ENCODE results near the gene PITPNC1.
"Not testable (repeated sequence)": the region's sequence is repeated elsewhere in the genome, so short reads cannot be mapped to it uniquely, and the experiment has no call there.

Gene PITPNC1

DNA sequence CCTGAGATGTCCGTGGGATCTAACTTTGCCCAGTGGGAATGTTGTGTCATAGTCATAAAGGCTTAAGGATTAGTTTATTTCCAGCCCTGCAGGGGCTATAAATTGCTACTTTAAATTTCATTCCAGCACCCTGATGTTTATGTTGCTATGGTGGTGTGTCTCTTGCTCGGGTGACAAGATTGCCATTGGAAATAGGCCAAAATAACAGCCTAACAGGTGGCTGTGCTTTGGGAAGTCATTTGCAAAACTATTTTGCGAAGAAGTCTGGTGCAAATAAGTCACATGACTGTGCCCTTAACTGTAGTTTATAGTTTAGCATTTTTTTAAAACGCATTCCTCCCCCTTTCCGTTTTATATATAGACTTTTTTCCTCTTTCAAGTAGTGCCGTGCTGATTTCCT lies 23.1 kb downstream of the PITPNC1 start:
- no peak for DNase-seq (ENCODE audit: low read depth in 2 of 2)

DNA sequence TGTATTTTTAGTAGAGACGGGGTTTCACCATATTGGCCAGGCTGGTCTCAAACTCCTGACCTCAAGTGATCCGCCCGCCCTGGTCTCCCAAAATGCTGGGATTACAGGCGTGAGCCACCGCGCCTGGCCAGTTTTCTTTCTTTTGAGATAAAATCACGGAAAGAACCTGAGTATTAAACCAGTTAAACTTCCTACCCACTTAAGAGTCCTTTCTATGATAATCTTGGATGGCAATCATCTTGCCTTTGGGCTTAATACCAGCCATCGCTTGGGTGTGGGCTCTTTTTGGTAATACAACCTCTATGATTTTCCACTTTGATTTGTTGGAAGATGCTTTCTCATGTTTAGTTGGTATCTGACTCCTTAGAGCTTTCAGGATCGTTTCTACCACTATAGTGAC lies 24.0 kb downstream of the PITPNC1 start:
- no peak for DNase-seq (ENCODE audit: low read depth in 2 of 2)

DNA sequence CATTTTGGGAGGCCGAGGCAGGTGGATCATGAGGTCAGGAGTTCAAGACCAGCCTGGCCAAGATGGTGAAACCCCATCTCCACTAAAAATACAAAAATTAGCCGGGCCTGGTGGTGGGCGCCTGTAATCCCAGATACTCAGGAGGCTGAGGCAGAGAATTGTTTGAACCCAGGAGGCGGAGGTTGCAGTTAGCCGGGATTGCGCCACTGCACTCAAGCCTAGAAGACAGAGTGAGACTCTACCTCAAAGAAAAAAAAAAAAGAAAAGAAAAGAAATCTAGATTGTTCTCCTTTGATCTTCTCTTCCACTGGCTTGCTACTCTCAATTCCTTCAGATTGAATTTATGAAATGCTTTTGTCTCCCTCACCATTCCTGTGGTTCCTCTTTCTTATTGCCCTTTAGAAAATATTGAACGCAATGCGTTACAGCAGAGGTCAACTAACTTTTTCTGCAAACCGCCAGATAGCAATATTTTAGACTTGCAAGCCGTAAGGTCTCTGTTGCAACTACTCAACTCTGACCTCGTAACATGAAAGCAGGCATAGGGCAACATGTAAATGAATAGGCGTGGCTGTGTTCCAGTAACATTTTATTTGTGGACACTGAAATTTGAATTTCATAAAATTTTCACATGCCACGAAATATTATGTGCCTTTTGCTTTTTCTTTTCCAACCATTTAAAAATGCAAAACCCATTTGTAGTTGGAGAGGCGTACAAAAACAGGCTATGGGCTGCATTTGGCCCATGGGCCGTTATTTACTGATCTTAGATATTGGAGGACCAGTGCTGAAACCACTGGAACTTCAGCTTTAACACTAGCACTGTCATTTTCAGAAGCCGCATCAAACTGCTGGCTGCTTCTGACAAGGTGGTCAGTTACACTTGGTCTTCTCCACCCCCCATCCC lies 24.8 kb downstream of the PITPNC1 start:
- no peak for DNase-seq (ENCODE audit: low read depth in 2 of 2)

DNA sequence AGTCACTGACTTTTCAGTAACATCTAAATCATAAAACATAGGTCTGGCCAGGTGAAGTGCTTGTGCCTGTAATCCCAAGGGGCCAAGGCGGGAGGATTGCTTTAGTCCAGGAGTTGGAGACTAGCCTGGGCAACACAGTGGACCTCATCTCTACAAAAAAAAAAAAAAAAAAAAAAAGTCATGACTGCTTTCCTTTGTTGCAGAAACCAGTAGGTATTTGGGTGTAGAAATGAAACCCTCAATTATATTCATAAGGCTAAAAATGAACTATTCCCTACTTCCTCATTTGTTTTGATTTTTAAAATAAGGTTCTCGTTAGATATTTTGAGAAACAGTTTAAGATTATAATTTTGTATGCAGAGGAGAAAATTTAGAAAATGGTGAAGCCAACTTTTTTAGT lies 26.0 kb downstream of the PITPNC1 start:
- DNase-seq (ENCODE audit: low read depth in 2 of 2): no peak

DNA sequence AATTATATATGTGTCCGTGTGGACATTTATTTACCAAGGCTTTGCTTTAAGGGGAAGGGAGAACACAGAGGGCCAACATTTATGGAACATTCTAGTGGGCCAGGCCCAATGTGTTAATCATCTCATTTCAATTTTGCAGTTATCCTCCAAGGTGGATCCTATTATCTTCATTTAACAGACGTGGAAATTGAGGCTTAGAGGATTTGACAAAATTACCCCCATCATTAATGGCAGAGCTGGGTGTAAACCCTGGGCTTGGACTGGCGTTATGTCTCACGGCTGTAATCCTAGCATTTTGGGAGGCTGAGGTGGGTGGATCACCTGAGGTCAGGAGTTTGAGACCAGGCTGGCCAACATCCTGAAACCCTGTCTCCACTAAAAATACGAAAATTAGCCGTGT lies 26.4 kb downstream of the PITPNC1 start:
- DNase-seq (ENCODE audit: low read depth in 2 of 2): no peak

DNA sequence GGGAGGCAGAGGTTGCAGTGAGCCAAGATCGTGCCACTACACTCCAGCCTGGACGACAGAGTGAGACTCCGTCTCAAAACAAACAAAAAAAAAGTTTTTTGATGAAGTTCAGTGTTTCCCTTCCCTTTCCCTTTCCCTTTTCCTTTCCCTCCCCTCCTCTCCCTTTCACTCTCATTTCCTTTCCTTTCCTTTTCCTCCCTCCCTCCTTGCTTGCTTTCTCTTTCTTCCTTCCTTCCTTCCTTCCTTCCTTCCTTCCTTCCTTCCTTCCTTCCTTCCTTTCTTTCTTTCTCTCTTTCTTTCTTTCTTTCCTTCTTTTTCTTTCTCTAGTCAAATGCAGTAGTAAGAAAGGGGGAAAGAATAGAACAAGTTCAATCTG lies 31.4 kb downstream of the PITPNC1 start:
- DNase-seq (ENCODE audit: low read depth in 2 of 2): not testable (repeated sequence)

DNA sequence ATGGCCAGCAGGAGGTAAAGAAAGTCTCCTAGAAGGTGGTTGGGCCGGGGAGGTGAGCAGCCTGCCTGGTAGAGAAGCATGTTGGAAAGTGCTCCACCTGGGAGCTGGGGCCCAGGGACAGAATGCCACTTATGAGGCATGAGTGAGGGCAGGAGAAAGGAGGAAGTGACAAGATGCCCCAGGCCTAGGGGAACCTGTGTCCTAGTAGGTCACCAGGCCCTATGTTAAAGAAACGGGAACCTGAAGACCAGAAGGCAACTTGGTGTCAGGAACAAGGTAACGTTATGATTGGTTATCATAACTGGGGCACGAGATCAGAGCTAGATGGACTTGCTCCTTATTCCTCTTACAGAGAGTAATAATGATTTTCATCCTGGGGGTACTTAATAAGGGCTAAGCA lies 34.3 kb downstream of the PITPNC1 start:
- no peak for DNase-seq (ENCODE audit: low read depth in 2 of 2)

DNA sequence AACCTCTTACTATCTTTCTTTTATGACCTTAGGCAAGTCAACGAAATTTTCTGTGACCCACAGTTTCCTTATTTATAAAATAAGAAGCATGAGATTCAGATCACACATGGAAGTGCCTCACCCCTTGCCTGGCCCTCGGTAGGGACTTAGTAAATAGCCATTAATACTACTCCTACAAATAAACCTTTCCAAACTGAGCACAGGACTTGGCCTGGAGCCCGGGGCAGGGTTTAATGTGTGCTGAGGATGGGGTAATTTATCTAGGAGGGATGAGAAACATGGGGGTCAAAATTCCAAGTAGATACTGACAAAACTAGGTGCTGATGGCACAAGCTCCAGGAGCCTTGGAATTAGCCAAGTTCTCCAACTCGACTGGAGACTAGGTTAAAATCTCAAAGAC lies 35.0 kb downstream of the PITPNC1 start:
- no peak for DNase-seq (ENCODE audit: low read depth in 2 of 2)

DNA sequence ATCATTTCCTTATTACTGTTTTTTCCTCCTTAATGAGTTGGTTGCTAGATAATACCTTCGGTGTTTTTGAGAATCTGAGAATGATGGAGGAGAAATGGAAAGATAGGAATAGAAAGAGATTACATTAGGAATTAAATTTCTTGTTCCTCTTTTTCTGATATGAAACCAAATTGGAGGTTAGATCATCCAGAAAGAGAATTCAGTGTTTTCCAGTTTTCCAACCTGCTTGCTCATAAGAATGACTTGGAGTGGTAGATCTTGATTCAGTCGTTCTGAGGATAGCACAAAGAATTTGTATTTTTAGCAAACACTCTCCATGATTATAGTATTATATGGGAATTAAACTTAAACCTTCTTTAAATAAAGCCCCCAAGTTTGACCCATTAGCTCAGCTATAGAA lies 35.9 kb downstream of the PITPNC1 start:
- no peak for DNase-seq (ENCODE audit: low read depth in 2 of 2)

DNA sequence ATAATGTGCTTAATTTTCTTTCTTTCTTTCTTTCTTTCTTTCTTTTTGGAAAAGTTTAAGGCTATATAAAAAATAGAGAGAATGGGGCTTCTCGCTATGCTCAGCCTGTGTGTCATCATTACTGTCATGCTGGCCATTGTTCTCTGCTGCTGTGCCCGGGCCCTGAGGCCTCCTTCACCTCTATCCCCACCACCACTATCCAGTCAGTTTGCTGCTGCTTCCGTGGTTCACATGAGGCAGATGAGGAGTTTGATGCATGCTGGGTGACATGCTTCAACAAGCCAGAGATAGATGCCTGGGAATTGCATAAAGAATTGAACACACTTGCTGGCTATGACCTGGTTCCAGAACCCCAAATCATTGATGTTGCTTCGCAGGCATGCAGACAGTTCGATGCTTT lies 36.3 kb downstream of the PITPNC1 start:
- no peak for DNase-seq (ENCODE audit: low read depth in 2 of 2)

DNA sequence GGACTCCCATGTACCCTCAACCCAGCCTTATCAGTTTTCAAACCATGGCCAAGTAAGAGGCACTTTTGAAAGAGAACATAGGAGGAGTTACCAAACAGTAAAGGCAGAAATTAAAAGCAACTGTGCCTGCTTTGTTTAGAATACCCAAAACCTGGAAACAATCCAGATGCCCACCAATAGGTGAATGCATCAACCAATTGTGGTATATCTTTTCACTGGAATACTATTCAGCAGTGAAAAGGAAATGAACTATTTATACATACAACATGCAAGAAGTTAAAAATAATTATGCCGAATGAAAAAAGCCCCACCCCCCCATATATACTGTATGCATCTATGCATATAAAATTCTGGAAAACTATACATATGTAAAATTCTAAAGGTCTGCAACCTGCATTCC lies 37.0 kb downstream of the PITPNC1 start:
- no peak for DNase-seq (ENCODE audit: low read depth in 2 of 2)

DNA sequence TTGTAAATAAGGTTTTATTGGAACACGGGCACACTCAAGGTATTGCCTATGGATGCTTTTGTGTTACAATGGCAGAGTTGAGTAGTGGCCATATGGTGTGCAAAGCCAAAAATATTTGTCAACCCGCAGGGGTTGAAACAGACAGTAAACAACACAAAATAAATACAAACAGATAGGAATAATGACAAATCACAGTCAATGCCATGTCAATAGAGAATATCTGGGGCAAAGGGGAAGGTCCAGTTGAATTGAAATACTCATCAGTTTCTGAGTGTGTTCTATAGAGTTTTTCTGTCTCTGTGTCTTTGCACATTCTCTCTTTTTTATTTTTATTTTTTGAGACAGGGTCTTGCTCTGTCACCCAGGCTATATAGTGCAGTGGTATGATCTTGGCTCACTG lies 37.5 kb downstream of the PITPNC1 start:
- DNase-seq (ENCODE audit: low read depth in 2 of 2): no peak

DNA sequence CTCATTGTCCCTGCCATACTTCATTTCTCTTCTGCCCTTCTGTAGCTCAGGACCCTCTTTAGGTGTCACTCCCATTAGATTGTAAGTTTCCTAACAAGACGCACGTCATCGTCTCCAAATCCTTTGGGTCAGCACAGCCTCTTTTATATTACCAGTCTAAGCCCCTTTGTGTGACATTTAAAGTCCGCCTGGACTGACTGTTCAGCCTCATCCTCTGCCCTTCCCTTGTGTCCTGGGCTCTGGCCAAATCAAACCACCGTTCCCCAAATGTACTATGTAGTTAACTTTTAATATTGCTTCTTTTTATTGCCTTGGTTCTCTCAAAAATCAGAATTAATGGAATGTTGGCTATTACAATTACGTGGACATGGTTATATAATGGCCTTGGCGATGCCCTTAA lies 38.2 kb downstream of the PITPNC1 start:
- no peak for DNase-seq (ENCODE audit: low read depth in 2 of 2)

DNA sequence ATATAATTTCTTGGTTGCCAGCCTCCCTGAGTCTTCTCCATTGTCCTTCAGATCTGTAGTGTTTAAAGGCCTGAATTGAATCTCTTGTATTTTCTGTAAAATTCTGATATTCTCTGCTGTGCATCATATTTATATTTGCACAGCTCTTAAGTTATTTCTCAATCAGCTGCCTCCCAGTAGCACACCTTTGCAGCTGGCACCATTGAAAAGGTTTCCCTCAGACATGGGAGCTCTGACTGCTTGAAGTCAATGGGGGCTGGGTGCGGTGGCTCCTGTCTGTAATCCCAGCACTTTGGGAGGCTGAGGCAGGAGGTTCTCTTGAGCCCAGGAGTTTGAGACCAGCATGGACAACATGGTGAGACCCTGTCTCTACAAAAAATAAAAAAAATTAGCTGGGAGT lies 40.4 kb downstream of the PITPNC1 start:
- DNase-seq (ENCODE audit: low read depth in 2 of 2): no peak

DNA sequence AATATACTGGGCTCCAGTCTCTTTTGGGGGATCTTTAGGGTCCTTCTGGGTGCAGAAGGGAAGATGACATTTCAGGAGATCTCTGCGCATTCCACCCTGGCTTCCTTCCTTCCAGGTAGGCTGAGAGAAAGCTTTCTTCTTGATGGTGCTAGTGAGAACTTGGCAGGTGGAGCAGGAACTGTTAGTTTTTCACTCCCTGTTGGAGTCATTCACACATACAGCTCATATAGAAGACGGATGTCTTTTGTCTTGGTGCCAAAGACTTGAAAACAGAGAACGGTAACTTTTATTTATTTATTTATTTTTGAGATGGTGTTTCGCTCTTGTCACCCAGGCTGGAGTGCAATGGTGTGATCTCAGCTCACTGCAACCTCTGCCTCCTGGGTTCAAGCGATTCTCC lies 43.9 kb downstream of the PITPNC1 start:
- DNase-seq (ENCODE audit: low read depth in 2 of 2): no peak

DNA sequence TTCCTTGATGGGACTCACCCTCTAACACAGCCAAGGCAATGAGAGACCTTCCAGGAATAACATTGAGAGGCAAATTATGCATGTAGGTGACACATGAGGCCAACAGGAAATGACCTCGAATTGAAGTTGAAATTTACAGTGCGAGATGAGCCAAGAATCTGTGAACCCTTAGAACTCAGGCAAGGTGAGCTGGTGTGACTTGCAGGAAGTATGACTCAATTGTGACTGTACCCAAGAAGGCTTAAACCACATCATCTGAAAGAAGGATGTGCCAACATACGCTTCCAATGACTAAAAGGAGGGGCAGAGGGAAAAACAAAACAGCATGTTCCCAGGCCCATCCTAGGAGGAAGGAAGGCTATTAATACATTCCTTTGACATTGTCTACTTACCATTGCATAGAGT lies 44.8 kb downstream of the PITPNC1 start:
- DNase-seq (ENCODE audit: low read depth in 2 of 2): peak in 1 of 2 donors; percentile 55

DNA sequence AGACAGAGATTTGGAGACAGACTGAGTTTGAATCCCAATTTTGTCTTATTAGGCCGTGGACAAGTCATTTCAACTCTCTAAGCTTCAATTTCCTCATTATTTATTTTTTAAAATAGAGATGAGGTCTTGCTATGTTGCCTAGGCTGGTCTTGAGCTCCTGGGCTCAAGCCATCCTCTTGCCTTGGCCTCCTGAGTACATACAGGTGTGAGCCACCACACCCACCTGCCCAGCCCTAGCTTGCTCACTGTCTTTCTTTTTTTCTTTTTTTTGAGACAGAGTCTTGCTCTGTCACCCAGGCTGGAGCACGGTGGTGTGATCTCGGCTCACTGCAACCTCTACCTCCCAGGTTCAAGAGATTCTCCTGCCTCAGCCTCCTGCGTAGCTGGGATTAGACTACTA lies 45.2 kb downstream of the PITPNC1 start:
- DNase-seq (ENCODE audit: low read depth in 2 of 2): peak in 1 of 2 donors; percentile 27

DNA sequence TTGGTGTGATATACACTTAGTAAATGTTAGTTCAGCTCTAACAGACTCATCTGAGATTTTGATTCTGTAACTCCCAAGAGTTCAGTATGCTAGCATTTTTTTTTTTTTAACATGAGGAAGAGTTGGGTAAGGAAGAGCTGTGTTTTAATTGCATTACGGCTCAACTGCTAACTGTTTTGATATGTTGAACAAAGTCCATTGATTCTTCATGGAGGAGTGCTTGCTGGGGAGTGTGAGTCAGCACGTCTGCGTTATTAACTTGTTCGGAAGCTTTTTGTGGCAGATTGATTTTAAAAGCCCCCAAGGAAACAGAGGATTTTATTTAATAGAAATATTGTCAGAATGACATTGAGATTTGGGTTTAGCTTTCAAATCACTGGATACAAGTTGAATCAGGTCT lies 45.8 kb downstream of the PITPNC1 start:
- DNase-seq (ENCODE audit: low read depth in 2 of 2): no peak

DNA sequence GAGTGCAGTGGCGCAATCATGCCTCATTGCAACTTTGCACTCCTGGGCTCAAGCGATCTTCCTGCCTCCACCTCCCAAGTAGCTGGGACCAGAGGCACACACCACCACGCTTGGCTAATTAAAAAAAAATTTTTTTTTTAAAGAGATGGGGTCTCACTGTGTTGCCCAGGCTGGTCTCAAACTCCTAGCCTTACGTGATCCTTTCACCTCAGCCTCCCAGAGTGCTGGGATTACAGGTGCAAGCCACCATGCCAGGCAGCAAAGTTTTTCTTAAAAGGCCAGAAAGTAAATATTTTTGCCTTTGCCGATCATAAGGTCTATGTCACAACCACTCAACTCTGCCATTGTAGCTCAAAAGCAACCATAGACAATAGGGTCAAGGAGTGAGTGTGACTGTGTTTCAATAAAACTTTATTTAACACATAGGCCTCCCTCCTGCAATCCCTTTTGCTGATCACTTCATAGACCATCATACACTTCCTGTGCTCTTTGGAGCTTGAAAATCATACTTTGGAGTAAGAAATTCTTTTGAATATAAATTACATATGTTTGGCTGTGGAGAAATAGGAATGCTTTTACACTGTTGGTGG lies 48.6 kb downstream of the PITPNC1 start:
- DNase-seq (ENCODE audit: low read depth in 2 of 2): no peak

DNA sequence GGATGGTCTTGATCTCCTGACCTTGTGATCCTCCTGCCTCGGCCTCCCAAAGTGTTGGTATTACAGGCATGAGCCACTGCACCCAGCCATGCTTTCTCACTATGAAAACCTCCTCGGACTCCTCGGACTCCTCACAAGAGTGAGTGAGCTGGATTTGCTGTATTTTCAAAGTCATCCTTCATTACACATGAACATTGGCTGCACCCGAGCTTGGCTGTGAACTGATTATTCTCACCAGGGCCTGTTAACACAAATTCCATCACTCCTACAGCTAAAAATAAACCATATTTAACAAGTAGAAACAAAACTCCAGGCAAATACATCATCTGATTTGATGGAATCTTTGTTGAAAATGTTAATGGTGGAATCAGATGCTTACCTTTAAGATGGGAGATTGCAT lies 50.3 kb downstream of the PITPNC1 start:
- no peak for DNase-seq (ENCODE audit: low read depth in 2 of 2)

DNA sequence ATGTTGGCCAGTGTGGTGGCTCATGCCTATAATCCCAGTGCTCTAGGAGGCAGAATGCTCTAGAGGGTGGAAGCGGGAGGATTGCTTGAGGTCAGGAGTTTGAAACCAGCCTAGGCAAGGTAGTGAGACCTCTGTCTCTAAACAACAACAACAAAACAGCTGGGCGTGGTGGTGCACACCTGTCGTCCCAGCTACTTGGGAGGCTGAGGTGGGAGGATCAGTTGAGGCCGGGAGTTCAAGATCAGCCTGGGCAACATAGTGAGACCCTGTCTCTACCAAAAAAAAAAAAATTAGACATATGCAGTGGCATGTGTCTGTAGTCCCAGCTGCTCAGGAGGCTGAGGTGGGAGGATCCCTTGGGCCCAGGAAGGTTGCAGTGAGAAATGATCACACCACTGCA lies 53.4 kb downstream of the PITPNC1 start:
- not testable (repeated sequence) for DNase-seq (ENCODE audit: low read depth in 2 of 2)

DNA sequence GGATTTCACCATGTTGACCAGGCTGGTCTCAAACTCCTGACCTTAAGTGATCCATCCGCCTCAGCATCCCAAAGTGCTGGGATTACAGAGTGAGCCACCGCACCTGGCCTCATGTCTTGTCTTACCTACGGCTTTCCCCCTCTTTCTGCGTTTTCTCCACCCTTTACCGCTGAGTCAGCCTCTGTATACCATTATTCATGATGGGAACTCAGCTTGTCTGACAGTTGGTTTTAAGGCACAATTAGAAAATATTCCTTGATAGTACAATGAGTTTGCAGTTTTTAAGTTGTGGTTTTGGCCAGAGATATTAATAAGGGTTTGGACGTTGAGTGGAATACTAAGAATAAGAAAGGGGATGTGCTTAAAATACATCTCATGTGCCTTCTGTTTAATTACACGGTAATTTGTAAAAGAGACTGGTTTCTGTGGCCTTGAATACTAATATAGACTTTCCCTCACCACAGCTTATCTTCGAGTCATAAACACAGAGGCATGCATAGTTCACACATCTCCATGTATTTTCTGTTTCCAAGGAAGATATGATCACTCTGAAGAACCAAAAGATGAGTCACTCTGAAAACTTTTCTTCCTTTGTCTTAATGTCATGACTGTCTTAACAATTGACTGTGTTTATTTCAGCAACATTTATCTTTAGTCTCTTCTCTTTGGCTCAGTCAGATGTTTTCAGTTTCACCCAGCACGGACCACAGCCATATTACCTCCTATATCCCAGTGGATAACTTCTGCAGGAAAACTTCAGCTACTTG lies 54.4 kb downstream of the PITPNC1 start:
- no peak for DNase-seq (ENCODE audit: low read depth in 2 of 2)
